ENCODE results near the gene TMEM52.

GRCh38 chr1:1901641-1902294 lies 17.3 kb downstream of the TMEM52 start:
- TF ChIP-seq YY1 (IDR thresholded peaks at IDR 0.05; ENCODE audit: low read depth) (no peak), SIN3A (IDR thresholded peaks at IDR 0.05; ENCODE audit: borderline replicate concordance, low read depth, low read length) (no peak), MAX (IDR thresholded peaks at IDR 0.05; ENCODE audit: low read depth) (no peak), CHD2 (IDR thresholded peaks at IDR 0.05; ENCODE audit: low read length, partially characterized antibody) (no peak), MXI1 (IDR thresholded peaks at IDR 0.05; ENCODE audit: low read depth, low read length) (no peak)
- TF ChIP-seq, protein P1, sequence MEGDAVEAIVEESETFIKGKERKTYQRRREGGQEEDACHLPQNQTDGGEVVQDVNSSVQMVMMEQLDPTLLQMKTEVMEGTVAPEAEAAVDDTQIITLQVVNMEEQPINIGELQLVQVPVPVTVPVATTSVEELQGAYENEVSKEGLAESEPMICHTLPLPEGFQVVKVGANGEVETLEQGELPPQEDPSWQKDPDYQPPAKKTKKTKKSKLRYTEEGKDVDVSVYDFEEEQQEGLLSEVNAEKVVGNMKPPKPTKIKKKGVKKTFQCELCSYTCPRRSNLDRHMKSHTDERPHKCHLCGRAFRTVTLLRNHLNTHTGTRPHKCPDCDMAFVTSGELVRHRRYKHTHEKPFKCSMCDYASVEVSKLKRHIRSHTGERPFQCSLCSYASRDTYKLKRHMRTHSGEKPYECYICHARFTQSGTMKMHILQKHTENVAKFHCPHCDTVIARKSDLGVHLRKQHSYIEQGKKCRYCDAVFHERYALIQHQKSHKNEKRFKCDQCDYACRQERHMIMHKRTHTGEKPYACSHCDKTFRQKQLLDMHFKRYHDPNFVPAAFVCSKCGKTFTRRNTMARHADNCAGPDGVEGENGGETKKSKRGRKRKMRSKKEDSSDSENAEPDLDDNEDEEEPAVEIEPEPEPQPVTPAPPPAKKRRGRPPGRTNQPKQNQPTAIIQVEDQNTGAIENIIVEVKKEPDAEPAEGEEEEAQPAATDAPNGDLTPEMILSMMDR (IDR thresholded peaks at IDR 0.05), result no peak

Data from SK-N-SH (cell line).